ENCODE data around the gene GNPDA1.

The GNPDA1 gene

DNA sequence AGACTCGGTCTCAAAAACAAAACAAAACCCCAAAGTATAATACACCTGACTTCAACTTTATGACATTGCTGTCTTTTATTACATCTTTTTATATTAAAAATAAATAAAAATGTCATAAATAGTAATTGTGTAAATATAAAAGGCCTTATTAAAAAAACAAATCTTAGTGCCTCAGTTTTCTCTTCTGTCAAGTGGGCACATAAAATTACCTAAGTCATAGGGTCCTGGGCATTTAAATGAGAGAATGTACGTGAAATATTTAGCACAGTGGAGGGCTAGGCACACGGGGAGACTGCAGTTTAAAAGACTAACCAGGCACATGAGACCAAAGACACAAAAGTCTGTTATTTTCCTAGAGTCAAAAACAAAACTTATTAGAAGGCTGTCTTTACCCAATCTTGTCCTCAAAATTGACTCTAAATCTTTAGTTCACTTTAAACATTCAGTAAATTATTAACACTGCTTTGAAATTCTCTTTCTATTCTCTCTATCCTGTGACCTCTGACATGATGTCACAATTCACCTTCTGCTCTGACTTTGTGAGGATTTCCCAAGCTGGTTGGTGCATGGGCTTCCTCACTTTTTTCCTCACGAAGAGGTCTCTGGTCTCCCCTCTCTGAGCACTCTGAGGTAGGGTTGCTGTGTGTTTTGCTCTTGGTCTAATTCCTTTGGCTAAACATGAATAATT is 46.4 kb downstream of the GNPDA1 start:
- no peak overlapping the region for H3K27ac ChIP-seq (ENCODE audit: low read depth, low read length)
- peaks cover 20% of the 10 kb centered on the region for H3K79me2 ChIP-seq (ENCODE audit: control insufficient read depth, insufficient read depth, low read length, unreplicated experiment)
- H3K4me1 ChIP-seq (ENCODE audit: control insufficient read depth, insufficient read depth, low read length, unreplicated experiment): peaks cover 13% of the 10 kb centered on the region
- H3K4me3 ChIP-seq (ENCODE audit: low read depth, low read length): no peak overlapping the region
- no peak overlapping the region for H2AFZ ChIP-seq (ENCODE audit: low read length, unreplicated experiment)
- H3K36me3 ChIP-seq (ENCODE audit: insufficient read depth, low read length): no peaks in the 10 kb centered on the region
- no peaks in the 10 kb centered on the region for H3K27me3 ChIP-seq (ENCODE audit: insufficient read depth, low read length)

DNA sequence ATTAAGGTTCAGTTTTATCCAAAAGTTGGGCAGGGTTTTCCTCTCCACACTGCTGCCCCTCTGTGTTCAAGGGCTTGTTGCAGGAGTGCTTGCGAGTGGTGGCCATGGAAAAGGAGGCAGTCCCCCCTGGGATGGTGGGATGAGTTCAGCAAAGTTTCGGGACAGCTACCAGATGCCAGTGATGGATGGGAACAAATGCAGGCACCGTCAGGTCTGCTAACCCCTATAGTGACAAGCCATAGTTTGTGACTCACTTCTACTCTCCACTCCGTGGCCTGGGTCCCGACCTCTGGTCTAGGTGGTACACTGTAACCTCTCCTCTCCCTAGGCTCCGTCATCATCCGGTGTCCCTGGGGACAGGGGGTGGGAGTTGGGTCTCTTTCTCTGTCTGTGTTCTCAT is 47.8 kb downstream of the GNPDA1 start:
- Histone ChIP-seq H3K27me3 (ENCODE audit: insufficient read depth, low read length) (no peaks in the 10 kb centered on the region), H3K27ac (ENCODE audit: low read depth, low read length) (no peak overlapping the region), H3K36me3 (ENCODE audit: insufficient read depth, low read length) (no peaks in the 10 kb centered on the region), H3K4me3 (ENCODE audit: low read depth, low read length) (no peak overlapping the region), H3K79me2 (ENCODE audit: control insufficient read depth, insufficient read depth, low read length, unreplicated experiment) (peaks cover 9% of the 10 kb centered on the region), H2AFZ (ENCODE audit: low read length, unreplicated experiment) (no peak overlapping the region), H3K4me1 (ENCODE audit: control insufficient read depth, insufficient read depth, low read length, unreplicated experiment) (peaks cover 5% of the 10 kb centered on the region)

DNA sequence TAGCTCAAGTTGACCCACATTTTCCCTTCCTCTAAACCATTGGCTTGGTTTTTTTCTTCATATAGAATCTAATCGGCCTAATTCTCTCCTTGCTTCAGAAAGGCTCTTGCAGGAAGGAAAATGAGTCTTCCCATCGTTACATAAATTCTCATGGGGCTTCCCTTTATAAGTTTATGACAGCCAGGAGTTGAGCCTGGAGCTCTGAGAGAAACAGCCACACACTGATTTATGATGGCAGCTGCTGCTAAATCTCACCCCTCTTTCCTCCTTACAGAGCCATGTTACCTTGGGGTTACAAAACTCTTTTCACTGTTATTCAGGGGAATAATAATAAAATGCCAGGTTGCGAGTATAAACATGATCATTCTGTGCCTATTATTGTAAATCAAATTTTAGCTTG is 49.1 kb downstream of the GNPDA1 start:
- no peak overlapping the region for H3K4me3 ChIP-seq (ENCODE audit: low read depth, low read length)

DNA sequence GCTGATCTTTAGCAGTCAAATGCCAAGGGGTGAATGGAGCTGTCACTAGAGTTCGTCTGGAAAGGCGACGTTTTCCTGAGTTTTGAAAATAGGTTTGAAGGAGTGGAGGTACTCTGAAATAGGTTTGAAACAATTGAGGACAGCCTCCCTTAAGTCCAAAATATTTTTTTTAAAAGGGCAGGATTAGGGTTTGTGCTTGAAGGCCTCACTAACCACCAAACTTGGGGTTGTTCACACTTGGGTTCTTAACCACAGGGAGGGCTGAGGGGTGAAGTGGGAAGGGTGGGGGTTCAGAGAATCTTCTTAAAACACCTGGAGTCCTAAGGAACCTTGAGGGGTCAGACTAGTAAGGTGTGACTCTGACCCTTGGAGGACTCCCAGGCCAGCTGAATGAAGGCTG is 51.4 kb downstream of the GNPDA1 start:
- Histone ChIP-seq H2AFZ (ENCODE audit: low read length, unreplicated experiment) (peak overlapping the region; percentile 64), H3K4me1 (ENCODE audit: control insufficient read depth, insufficient read depth, low read length, unreplicated experiment) (no peaks in the 10 kb centered on the region), H3K79me2 (ENCODE audit: control insufficient read depth, insufficient read depth, low read length, unreplicated experiment) (no peaks in the 10 kb centered on the region), H3K27ac (ENCODE audit: low read depth, low read length) (no peak overlapping the region), H3K36me3 (ENCODE audit: insufficient read depth, low read length) (no peaks in the 10 kb centered on the region), H3K4me3 (ENCODE audit: low read depth, low read length) (no peak overlapping the region), H3K27me3 (ENCODE audit: insufficient read depth, low read length) (no peaks in the 10 kb centered on the region)

More for the DNA sequence above, 49.1 kb downstream of the GNPDA1 start:
- H3K79me2 ChIP-seq (ENCODE audit: control insufficient read depth, insufficient read depth, low read length, unreplicated experiment): no peaks in the 10 kb centered on the region
- no peaks in the 10 kb centered on the region for H3K36me3 ChIP-seq (ENCODE audit: insufficient read depth, low read length)
- no peak overlapping the region for H3K27ac ChIP-seq (ENCODE audit: low read depth, low read length)
- no peak overlapping the region for H2AFZ ChIP-seq (ENCODE audit: low read length, unreplicated experiment)
- H3K27me3 ChIP-seq (ENCODE audit: insufficient read depth, low read length): no peaks in the 10 kb centered on the region
- peaks cover 3% of the 10 kb centered on the region for H3K4me1 ChIP-seq (ENCODE audit: control insufficient read depth, insufficient read depth, low read length, unreplicated experiment)

DNA sequence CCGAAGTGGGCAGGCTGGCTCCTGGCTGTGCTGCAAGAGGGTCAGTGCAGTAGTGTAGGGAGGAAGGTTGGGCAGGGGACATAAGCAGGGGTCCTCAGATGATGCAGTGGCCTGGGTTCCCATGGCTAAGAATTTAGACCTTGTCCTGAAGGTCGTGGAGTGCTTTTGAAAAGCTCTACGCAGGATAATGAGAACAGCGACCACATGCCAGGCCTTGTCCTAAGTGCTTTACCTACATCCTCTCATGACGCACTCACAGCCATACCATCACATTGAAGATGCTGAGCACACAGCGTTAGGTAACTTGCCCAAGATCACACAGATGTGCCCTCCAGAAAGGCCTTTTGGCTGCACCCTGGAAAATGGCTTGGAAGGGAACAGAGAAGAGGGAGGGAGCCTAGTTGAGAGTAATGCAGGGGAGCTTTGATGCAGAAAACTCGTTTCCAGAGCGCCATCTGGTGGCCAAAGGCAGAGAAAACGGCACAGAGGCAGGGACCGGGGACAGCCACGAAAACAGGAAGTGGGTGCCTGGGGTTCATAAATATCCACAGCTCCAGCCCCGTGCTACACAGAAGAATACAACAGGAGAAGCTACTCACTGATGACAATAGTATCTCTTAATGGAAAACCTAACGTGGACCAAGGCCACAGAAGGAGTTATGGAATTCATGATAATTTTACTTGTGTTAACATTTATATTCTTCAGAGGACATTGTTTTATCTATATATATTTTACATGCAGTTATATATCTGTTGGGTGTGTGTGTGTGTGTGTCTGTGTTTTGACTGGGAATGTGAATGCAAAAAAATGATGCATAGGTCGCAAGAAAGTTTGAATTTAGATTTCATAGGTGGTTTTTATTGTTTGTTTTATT is 52.1 kb downstream of the GNPDA1 start:
- no peaks in the 10 kb centered on the region for H3K4me1 ChIP-seq (ENCODE audit: control insufficient read depth, insufficient read depth, low read length, unreplicated experiment)
- H3K27me3 ChIP-seq (ENCODE audit: insufficient read depth, low read length): no peaks in the 10 kb centered on the region
- H3K27ac ChIP-seq (ENCODE audit: low read depth, low read length): no peak overlapping the region
- H2AFZ ChIP-seq (ENCODE audit: low read length, unreplicated experiment): peak overlapping the region; percentile 77
- H3K79me2 ChIP-seq (ENCODE audit: control insufficient read depth, insufficient read depth, low read length, unreplicated experiment): no peaks in the 10 kb centered on the region
- H3K4me3 ChIP-seq (ENCODE audit: low read depth, low read length): no peak overlapping the region
- no peaks in the 10 kb centered on the region for H3K36me3 ChIP-seq (ENCODE audit: insufficient read depth, low read length)

DNA sequence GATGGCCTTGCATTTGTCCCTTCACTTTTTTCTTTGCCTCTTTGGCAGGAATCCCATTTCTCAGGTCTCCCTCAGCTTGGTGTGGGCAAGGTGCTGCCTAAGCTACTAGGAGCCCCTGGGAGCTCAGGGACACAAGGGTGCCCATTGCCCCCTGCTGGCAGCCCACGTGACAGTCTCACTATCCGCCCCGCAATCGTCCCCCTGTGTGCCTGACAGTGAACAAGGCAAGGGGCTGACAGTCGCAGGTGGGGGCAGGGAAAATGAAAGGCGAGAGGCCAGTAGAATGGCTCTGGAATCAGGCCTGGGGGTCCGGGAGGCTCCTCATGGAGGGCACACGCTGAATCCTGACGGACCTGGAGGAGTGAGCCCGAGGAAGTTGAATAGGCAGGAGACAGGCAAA is 52.8 kb downstream of the GNPDA1 start:
- Histone ChIP-seq H3K36me3 (ENCODE audit: insufficient read depth, low read length) (no peaks in the 10 kb centered on the region), H3K4me3 (ENCODE audit: low read depth, low read length) (no peak overlapping the region), H2AFZ (ENCODE audit: low read length, unreplicated experiment) (no peak overlapping the region), H3K27ac (ENCODE audit: low read depth, low read length) (no peak overlapping the region), H3K27me3 (ENCODE audit: insufficient read depth, low read length) (no peaks in the 10 kb centered on the region), H3K79me2 (ENCODE audit: control insufficient read depth, insufficient read depth, low read length, unreplicated experiment) (no peaks in the 10 kb centered on the region), H3K4me1 (ENCODE audit: control insufficient read depth, insufficient read depth, low read length, unreplicated experiment) (no peaks in the 10 kb centered on the region)

DNA sequence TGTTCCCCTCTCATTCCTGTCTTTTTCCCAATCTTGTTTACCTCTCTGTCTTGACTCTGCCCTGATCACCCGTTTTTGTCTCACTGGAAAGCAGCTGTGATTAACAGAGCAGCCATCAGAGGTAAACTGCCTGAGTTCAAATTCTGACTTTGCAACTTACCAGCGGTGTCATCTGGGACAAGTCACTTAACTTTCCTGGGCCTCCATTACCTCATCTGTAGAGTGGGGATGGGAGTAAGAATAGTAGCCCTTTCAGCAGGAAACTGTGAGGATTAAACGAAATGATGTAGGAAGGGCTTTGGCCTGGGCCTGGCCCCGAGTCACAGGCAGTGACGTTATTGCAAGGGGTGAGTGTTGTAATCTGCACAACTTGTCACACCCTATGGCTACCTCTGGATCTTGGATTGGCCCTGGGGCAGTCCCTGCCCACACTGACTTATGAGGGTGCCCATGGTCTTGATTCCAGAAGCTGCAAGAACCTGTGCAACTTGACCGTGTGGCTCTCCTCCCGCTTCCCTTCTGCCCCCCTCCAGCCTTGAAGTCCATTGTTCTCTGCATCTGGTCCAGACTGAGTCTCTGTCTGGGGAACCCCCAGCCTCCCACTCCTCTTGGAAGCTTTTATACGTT is 54.2 kb downstream of the GNPDA1 start:
- Histone ChIP-seq H3K36me3 (ENCODE audit: insufficient read depth, low read length) (no peaks in the 10 kb centered on the region), H3K79me2 (ENCODE audit: control insufficient read depth, insufficient read depth, low read length, unreplicated experiment) (no peaks in the 10 kb centered on the region), H3K27me3 (ENCODE audit: insufficient read depth, low read length) (no peaks in the 10 kb centered on the region), H2AFZ (ENCODE audit: low read length, unreplicated experiment) (no peak overlapping the region), H3K4me3 (ENCODE audit: low read depth, low read length) (no peak overlapping the region), H3K27ac (ENCODE audit: low read depth, low read length) (no peak overlapping the region), H3K4me1 (ENCODE audit: control insufficient read depth, insufficient read depth, low read length, unreplicated experiment) (no peaks in the 10 kb centered on the region)

DNA sequence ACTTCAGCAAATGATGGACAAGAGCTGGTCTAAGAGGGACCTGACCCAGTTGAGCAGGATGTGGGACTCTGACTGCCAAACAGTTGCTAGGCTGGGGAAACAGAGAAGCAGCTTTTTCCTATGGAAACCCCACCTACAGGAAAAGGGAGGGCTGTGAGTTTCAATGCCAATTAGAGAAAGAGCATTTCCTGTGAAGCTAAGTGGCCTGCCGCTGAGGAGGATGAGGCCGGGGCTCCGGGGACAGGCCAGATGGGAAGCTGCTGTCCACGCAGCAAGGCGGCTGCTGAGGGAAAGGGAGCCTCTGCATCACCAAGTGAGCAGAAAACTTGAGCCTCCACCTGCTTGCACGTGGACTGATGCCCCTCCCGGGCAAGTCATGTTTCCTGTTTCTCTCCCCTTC is 54.7 kb downstream of the GNPDA1 start, which contains the start of gene PCDH12:
TSS of gene PCDH12 (minus strand) at position 90 of the 400 bp plus-strand sequence. CDS start 351 bp downstream, outside the sequence.
- H3K4me3 ChIP-seq (ENCODE audit: low read depth, low read length): no peak within 1 kb of the TSS
- H3K27me3 ChIP-seq (ENCODE audit: insufficient read depth, low read length): no peaks in the 10 kb centered on the region
- no peak within 1 kb of the TSS for H2AFZ ChIP-seq (ENCODE audit: low read length, unreplicated experiment)
- no peaks in the 10 kb centered on the region for H3K4me1 ChIP-seq (ENCODE audit: control insufficient read depth, insufficient read depth, low read length, unreplicated experiment)
- H3K36me3 ChIP-seq (ENCODE audit: insufficient read depth, low read length): no peaks in the 10 kb centered on the region
- no peak within 1 kb of the TSS for H3K27ac ChIP-seq (ENCODE audit: low read depth, low read length)
- no peaks in the 10 kb centered on the region for H3K79me2 ChIP-seq (ENCODE audit: control insufficient read depth, insufficient read depth, low read length, unreplicated experiment)

DNA sequence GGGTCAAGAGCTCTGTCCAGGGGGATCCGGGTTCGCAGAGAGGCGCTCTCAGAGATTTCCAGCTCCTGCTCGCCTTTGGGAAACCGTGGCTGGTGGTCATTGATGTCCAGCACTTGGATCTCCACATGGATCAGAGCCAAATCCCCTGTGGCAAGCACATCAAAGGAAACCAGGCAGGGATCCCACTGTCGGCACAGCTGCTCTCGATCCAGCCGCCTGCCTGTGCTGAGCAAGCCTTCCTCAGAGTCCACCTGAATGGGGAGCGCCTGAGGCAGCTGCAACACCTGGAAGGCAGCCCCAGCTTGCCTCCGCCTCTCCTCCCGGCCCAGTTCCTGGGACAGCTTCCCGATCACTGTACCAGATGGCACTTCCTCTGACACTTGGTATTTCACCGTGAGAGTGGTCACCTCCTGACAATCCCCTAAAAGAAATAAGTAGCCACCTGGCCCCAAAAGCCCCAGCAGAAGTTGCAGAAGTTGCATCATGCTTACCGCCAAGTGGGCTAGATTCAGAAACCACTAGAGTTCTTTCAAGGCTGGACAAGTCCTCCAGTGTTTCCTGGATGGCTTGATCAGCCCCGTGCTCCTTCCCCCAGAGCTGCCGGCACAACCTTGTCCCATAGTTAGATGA is 55.3 kb downstream of the GNPDA1 start:
- Histone ChIP-seq H2AFZ (ENCODE audit: low read length, unreplicated experiment) (no peak overlapping the region), H3K79me2 (ENCODE audit: control insufficient read depth, insufficient read depth, low read length, unreplicated experiment) (no peaks in the 10 kb centered on the region), H3K4me1 (ENCODE audit: control insufficient read depth, insufficient read depth, low read length, unreplicated experiment) (no peaks in the 10 kb centered on the region), H3K27me3 (ENCODE audit: insufficient read depth, low read length) (no peaks in the 10 kb centered on the region), H3K4me3 (ENCODE audit: low read depth, low read length) (no peak overlapping the region), H3K27ac (ENCODE audit: low read depth, low read length) (no peak overlapping the region), H3K36me3 (ENCODE audit: insufficient read depth, low read length) (no peaks in the 10 kb centered on the region)

DNA sequence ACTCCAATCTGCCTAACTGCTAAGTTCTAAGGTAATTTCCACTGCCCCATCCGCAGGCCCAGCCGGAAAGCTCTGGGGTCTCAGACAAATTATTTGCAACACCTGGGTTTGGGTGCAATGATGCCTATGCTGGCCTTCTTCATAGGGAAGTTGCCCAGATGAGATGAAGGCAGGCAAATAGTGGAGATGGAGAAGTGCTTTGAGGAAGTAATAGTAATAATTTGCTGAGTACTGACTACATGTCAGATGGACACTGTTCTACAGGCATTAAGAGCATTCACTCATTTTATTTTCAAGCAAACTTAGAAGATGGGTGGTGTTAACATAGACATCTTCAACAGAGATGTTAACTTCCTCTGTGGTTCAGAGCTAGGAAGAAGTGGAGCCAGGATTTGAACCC is 58.6 kb downstream of the GNPDA1 start:
- Histone ChIP-seq H3K79me2 (ENCODE audit: control insufficient read depth, insufficient read depth, low read length, unreplicated experiment) (no peaks in the 10 kb centered on the region), H3K36me3 (ENCODE audit: insufficient read depth, low read length) (no peaks in the 10 kb centered on the region), H3K27ac (ENCODE audit: low read depth, low read length) (no peak overlapping the region), H3K27me3 (ENCODE audit: insufficient read depth, low read length) (no peaks in the 10 kb centered on the region), H3K4me3 (ENCODE audit: low read depth, low read length) (no peak overlapping the region), H2AFZ (ENCODE audit: low read length, unreplicated experiment) (no peak overlapping the region), H3K4me1 (ENCODE audit: control insufficient read depth, insufficient read depth, low read length, unreplicated experiment) (no peaks in the 10 kb centered on the region)
